SU-DHL-6 (cell line): Measurements from ENCODE around the gene ZNF18.

Experiments
- H2AFZ ChIP-seq: fragments of 200-600 bp; sonication (generic); 2 replicates; pipeline ENCODE4 v1.6.1; 2014; ENCODE audit warnings: low read depth, mild to moderate bottlenecking, moderate library complexity, mixed read lengths, antibody characterized with exemption, low read length; ENCODE audit not compliant: severe bottlenecking
- H3F3A ChIP-seq: fragments of 200-600 bp; shearing (Covaris generic); 2 replicates; pipeline ENCODE4 v1.6.0; 2016; ENCODE audit warnings: antibody characterized with exemption, mild to moderate bottlenecking; ENCODE audit not compliant: insufficient read depth
- H3K27ac ChIP-seq: fragments of 200-600 bp; sonication (generic); 2 replicates; pipeline ENCODE4 v1.5.1; 2016; ENCODE audit warnings: low read depth, mild to moderate bottlenecking, low read length, moderate library complexity, mixed read lengths
- H3K27me3 ChIP-seq: fragments of 200-600 bp; sonication (generic), shearing (Covaris generic); 2 replicates; pipeline ENCODE4 v1.6.0; 2014; ENCODE audit warnings: mild to moderate bottlenecking, low read length
- H3K36me3 ChIP-seq: fragments of 200-600 bp; sonication (generic); 2 replicates; pipeline ENCODE4 v1.6.1; 2014; ENCODE audit warnings: mild to moderate bottlenecking, low read length, mixed read lengths
- H3K4me2 ChIP-seq: fragments of 300-600, 200-600 bp; shearing (Covaris generic), sonication (generic); 2 replicates; pipeline ENCODE4 v1.6.0; 2014; ENCODE audit warnings: low read length, low read depth, mild to moderate bottlenecking; ENCODE audit not compliant: poor library complexity, severe bottlenecking
- H3K4me3 ChIP-seq: fragments of 200-600 bp; sonication (generic); 2 replicates; pipeline ENCODE4 v1.5.1; 2014; ENCODE audit warnings: antibody characterized with exemption, low read length, mild to moderate bottlenecking, mixed read lengths; ENCODE audit not compliant: insufficient read depth, poor library complexity, severe bottlenecking
- H3K79me2 ChIP-seq: fragments of 200-600 bp; sonication (generic); 2 replicates; pipeline ENCODE4 v1.6.1; 2014; ENCODE audit warnings: mild to moderate bottlenecking, low read length, moderate library complexity; ENCODE audit not compliant: insufficient read depth
- H3K9ac ChIP-seq: fragments of 200-600 bp; sonication (generic); 2 replicates; pipeline ENCODE4 v1.7.0; 2014; ENCODE audit warnings: mild to moderate bottlenecking, low read length
- H3K9me2 ChIP-seq: fragments of 200-600 bp; sonication (generic); replicated peaks from 2 replicates; pipeline ENCODE4 v1.6.1; 2014; ENCODE audit warnings: low read length; ENCODE audit not compliant: insufficient read depth
- H3K9me3 ChIP-seq: fragments of 200-600 bp; sonication (generic); 2 replicates; pipeline ENCODE4 v1.6.1; 2014; ENCODE audit warnings: low read length, mixed read lengths; ENCODE audit not compliant: insufficient read depth
- H4K20me1 ChIP-seq: fragments of 200-600 bp; sonication (generic); 2 replicates; pipeline ENCODE4 v1.6.1; 2014; ENCODE audit warnings: low read depth, mild to moderate bottlenecking, antibody characterized with exemption, low read length, moderate library complexity, mixed read lengths
- CTCF ChIP-seq: fragments of 200-600 bp; sonication (generic); IDR thresholded peaks from one replicate; pipeline ENCODE4 v1.5.1; 2017; ENCODE audit warnings: antibody characterized with exemption, mild to moderate bottlenecking, low read length, moderate library complexity; ENCODE audit not compliant: insufficient read depth, poor library complexity, severe bottlenecking
- EZH2phosphoT487 ChIP-seq: fragments of 200-600 bp; sonication (generic), shearing (Covaris generic); conservative IDR thresholded peaks from 2 replicates; pipeline ENCODE4 v1.6.1; 2018; ENCODE audit warnings: mild to moderate bottlenecking, antibody characterized with exemption, low read length, moderate library complexity, mixed read lengths

The ZNF18 gene

GRCh38 chr17:11932337-11932898 is 64.9 kb downstream of the ZNF18 start:
- H3K9me3 ChIP-seq, result no peaks in the 10 kb centered on the region
- H3K4me3 ChIP-seq, result no peak overlapping the region
- no peak overlapping the region for H3K27ac ChIP-seq
- TF ChIP-seq EZH2phosphoT487, result no peak
- no peak for TF ChIP-seq CTCF
- no peaks in the 10 kb centered on the region for H4K20me1 ChIP-seq
- H2AFZ ChIP-seq, result no peak overlapping the region
- no peaks in the 10 kb centered on the region for H3F3A ChIP-seq
- no peaks in the 10 kb centered on the region for H3K27me3 ChIP-seq
- no peak overlapping the region for H3K4me2 ChIP-seq
- no peaks in the 10 kb centered on the region for H3K9me2 ChIP-seq
- no peak overlapping the region for H3K9ac ChIP-seq
- no peaks in the 10 kb centered on the region for H3K79me2 ChIP-seq
- no peaks in the 10 kb centered on the region for H3K36me3 ChIP-seq

- Histone ChIP-seq H3K4me2 (no peak overlapping the region), H3K9ac (no peak overlapping the region), H3K79me2 (no peaks in the 10 kb centered on the region), H4K20me1 (no peaks in the 10 kb centered on the region), H3K9me2 (no peaks in the 10 kb centered on the region), H3K27me3 (no peaks in the 10 kb centered on the region), H3F3A (no peaks in the 10 kb centered on the region), H3K9me3 (no peaks in the 10 kb centered on the region), H3K27ac (no peak overlapping the region), H3K36me3 (no peaks in the 10 kb centered on the region), H2AFZ (no peak overlapping the region), H3K4me3 (no peak overlapping the region)
- TF ChIP-seq EZH2phosphoT487 (no peak), CTCF (no peak)
These were observed 68.8 kb downstream of the ZNF18 start for GRCh38 chr17:11928436-11928835.
